HG02885 (cell line): ENCODE results near the gene RERE.
A peak's percentile ranks its signal among the peaks of the same experiment; 100 is the strongest.

Source experiments
- ATAC-seq: cut with Tn5 transposase; IDR thresholded peaks from one replicate; pipeline ENCODE4 v1.9.1; 2021; ENCODE audit warnings: mild to moderate bottlenecking; ENCODE audit not compliant: unreplicated experiment, poor library complexity

RERE gene

GRCh38 chr1:8337776-8338525 is 479.5 kb downstream of the RERE start:
- no peak for ATAC-seq

GRCh38 chr1:8335246-8335645 is 482.2 kb downstream of the RERE start:
- ATAC-seq = no peak

GRCh38 chr1:8334106-8334851 is 483.2 kb downstream of the RERE start:
- no peak for ATAC-seq

DNA sequence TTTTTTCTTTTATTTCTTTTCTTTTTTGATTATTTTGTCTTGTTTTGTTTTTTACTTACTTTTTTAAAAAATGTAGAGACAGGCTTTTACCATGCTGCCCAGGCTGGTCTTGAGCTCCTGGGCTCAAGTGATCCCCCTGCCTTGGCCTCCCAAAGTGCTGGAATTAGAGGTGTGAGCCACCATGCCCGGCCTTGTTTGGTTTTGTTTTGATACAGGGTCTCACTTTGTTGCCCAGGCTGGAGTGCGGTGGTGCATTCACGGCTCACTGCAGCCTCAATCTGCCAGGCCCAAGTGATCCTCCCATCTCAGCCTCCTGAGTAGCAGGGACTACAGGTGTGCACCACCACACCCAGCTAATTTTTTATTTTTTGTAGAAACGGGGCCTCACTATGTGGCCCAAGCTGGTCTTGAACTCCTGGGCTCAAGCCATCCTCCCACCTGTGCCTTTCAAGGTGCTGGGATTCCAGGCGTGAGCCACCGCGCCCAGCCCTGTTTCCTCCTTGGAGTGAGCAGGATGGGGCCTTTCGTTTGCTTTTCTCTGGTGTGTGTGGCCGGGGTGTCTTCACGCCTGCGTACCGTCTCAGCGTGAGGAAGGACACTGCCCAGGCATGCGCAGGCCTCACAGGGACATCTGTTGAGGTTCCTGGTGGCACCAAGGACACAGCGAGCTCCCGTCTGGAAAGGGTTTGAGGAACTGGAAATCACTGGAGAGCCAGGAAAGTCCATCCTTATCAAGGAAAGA is 484.0 kb downstream of the RERE start:
- no peak for ATAC-seq

DNA sequence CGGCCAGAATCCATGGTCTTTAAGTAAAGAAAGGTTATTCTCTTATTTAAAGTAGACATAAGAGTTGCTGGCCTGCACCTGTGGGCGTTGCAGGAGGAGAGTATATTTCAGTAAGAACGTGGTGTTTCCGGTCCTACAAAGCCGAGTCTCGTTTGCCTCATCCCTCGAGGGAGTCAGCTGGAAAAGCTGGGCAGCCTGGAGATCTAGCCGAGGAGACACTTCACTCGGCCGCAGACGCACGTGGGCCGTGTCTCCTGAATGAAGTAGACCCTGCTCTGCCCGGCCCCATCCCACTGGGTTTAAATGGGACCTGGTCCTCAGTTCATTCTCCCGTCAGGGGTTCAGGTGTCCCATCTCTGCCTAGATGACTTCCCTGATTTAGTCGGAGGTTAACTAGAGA is 484.6 kb downstream of the RERE start:
- no peak for ATAC-seq

- no peak for ATAC-seq
These were observed 486.9 kb downstream of the RERE start for GRCh38 chr1:8330271-8331125.

GRCh38 chr1:8329858-8330257 is 487.6 kb downstream of the RERE start:
- no peak for ATAC-seq

- no peak for ATAC-seq
These were observed 488.0 kb downstream of the RERE start for GRCh38 chr1:8329439-8329838.

DNA sequence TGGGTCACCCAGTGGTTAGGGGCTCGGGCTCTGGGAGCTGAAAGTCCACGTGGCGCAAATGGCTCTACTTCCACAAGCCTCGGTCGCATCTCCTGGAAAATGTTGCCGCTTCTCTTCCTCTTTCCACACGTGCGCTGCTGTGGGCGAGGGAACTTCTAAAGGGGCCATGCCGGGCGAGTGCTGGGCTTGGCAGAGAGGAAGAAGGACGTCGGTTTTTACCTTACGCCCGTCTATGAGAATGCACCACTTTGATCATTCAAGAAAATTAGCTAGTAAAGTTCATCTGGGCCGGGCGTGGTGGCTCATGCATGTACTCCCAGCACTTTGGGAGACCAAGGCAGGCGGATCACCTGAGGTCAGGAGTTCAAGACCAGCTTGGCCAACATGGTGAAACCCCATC is 489.2 kb downstream of the RERE start:
- ATAC-seq = no peak

GRCh38 chr1:8326265-8326664 is 491.2 kb downstream of the RERE start:
- ATAC-seq = no peak

- ATAC-seq = no peak
These were observed 491.7 kb downstream of the RERE start for GRCh38 chr1:8325771-8326170.

- no peak for ATAC-seq
These were observed 493.1 kb downstream of the RERE start for GRCh38 chr1:8324176-8324810.

- ATAC-seq = no peak
These were observed 493.7 kb downstream of the RERE start for GRCh38 chr1:8323706-8324105.

- no peak for ATAC-seq
These were observed 495.8 kb downstream of the RERE start for GRCh38 chr1:8321612-8322011.

DNA sequence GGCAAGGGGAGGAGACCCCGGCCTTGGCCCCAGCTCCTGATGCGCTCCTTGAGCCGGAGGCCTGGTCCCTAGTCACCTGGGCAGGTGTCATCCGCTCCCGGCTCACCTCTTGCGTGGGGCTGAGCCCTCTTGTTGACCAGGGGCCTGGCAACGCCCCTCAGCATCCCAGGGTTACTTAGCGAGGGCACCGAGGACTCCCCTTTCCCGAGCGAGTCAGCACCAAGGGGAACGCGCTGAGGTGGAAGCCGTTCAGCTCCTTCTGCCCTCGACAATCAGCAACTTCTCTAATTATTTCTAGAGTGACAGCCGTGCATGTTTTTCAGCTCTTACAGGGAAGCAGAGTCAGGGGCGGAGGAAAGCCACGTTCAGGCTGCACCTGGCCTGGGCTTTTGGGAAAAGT is 499.0 kb downstream of the RERE start:
- no peak for ATAC-seq

- peak; percentile 53 for ATAC-seq
These were observed 499.6 kb downstream of the RERE start, which contains the start of gene SLC45A1 for GRCh38 chr1:8317647-8318381. SLC45A1 (plus strand) TSS chr1:8318114; CDS start chr1:8324330, 6,216 bp downstream.

DNA sequence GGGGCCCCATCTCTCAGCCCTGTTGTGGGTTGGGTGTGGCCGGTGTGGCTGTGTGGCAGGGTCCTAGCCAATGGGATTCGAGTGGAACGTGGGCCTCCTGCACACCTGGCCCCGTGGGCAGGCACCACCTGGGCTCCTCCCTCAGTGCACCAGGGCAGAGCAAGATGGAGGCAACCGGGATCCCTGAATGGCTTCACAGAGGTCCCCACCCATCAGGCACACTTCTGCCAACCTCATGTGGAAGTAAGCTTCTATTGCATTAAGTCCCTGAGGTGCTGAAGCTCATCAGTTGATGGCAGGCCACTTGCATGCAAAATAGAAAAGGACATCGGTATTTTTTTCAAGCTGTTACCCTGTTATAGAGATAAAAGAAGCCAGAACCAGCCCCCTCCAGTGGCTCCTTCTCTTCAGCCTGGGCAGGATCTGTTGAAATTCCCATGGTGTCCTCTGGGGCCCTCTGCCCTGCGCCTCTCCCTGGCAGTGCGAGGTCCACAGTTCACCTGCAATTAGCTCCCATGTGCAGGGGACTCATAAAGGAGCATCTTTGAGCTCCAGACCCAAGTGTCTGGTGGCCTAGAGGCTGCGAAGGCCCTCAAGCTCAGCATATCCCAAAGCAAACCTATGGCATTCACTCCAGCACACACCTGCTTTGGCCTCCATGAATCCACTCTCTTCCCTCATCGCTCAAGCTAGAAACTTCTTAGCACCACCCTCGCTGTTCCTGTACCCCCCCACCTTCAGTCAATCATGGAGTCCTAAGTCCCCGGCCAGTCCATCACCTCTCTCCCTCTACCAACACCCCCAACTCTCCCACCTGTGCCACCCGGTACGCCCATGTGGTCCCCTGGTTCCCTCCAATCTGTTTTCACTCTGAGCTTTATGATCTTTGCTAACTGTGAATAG is 501.6 kb downstream of the RERE start:
- ATAC-seq = no peak
